GM18868 (cell line): ENCODE data around the gene POLN.

ENCODE experiments used
- ATAC-seq: cut with Tn5 transposase; IDR thresholded peaks from one replicate; pipeline ENCODE4 v1.9.1; 2021; ENCODE audit warnings: mild to moderate bottlenecking, moderate library complexity; ENCODE audit not compliant: unreplicated experiment

POLN gene

GRCh38 chr4:2264481-2265041, 22.6 kb upstream of the POLN start:
- no peak for ATAC-seq

- ATAC-seq, result no peak
Measured at GRCh38 chr4:2263926-2264321, 22.0 kb upstream of the POLN start.

- ATAC-seq, result no peak
Measured at GRCh38 chr4:2262944-2263250, 21.0 kb upstream of the POLN start.

- peak; percentile 91 for ATAC-seq
Measured at GRCh38 chr4:2262145-2262943, 20.4 kb upstream of the POLN start.

- ATAC-seq, result peak; percentile 1
Measured at GRCh38 chr4:2261853-2262144, 19.9 kb upstream of the POLN start, which contains the start of gene MXD4. Gene MXD4, minus strand, starts transcription at chr4:2262109. Its CDS starts 129 bp downstream, at chr4:2261980.

- peak; percentile 20 for ATAC-seq
Measured at GRCh38 chr4:2261110-2261852, 19.4 kb upstream of the POLN start.

- ATAC-seq, result no peak
Measured at GRCh38 chr4:2260344-2261109, 18.6 kb upstream of the POLN start.

- no peak for ATAC-seq
Measured at GRCh38 chr4:2259541-2260343, 17.8 kb upstream of the POLN start.

- no peak for ATAC-seq
Measured at GRCh38 chr4:2259036-2259540, 17.2 kb upstream of the POLN start.

- no peak for ATAC-seq
Measured at GRCh38 chr4:2258091-2259035, 16.4 kb upstream of the POLN start.

- no peak for ATAC-seq
Measured at GRCh38 chr4:2257361-2258081, 15.6 kb upstream of the POLN start.

GRCh38 chr4:2256781-2257191, 14.9 kb upstream of the POLN start:
- no peak for ATAC-seq

- no peak for ATAC-seq
Measured at GRCh38 chr4:2256156-2256731, 14.3 kb upstream of the POLN start.

- ATAC-seq, result no peak
Measured at GRCh38 chr4:2255501-2256155, 13.7 kb upstream of the POLN start.

- ATAC-seq, result no peak
Measured at GRCh38 chr4:2254665-2255500, 13.0 kb upstream of the POLN start.

GRCh38 chr4:2253160-2254084, 11.5 kb upstream of the POLN start:
- no peak for ATAC-seq
